SK-N-SH treated with all-trans-retinoic acid at 6 μM for 48 hours (cell line): ENCODE results near the gene ATAD5.
"Not testable (repeated sequence)": the region's sequence is repeated elsewhere in the genome, so short reads cannot be mapped to it uniquely, and the experiment has no call there.

Experiments used
- ATAC-seq: fragments of 200-7000 bp; cut with Tn5 transposase; 3 replicates; pipeline ENCODE4 v1.9.1; 2020; ENCODE audit warnings: mild to moderate bottlenecking, moderate library complexity
- ARNTL ChIP-seq: fragments of 450-650 bp; formaldehyde crosslinking; IDR thresholded peaks from 2 replicates; pipeline ENCODE4 v1.5.0; 2020; ENCODE audit warnings: low read depth, mild to moderate bottlenecking, moderate library complexity, borderline replicate concordance
- BACH2 ChIP-seq: fragments of 250-450 bp; sonication (Bioruptor Pico); IDR thresholded peaks from 2 replicates; pipeline ENCODE4 v1.9.0; 2021; ENCODE audit warnings: mild to moderate bottlenecking, borderline replicate concordance
- CSRNP3 ChIP-seq: fragments of 250-450 bp; sonication (Bioruptor Pico); IDR thresholded peaks from 2 replicates; pipeline ENCODE4 v1.5.1; 2021; ENCODE audit warnings: mild to moderate bottlenecking, moderate library complexity
- ESRRG ChIP-seq: fragments of 250-450 bp; sonication (Bioruptor Pico); IDR thresholded peaks from 2 replicates; pipeline ENCODE4 v1.6.1; 2021; ENCODE audit warnings: mild to moderate bottlenecking
- GLIS3 ChIP-seq: fragments of 250-450 bp; sonication (Bioruptor Pico); IDR thresholded peaks from 2 replicates; pipeline ENCODE4 v1.5.0; 2020; ENCODE audit warnings: mild to moderate bottlenecking, moderate library complexity
- ISL1 ChIP-seq: fragments of 250-450 bp; sonication (Bioruptor Pico); IDR thresholded peaks from 2 replicates; pipeline ENCODE4 v2.1.2; 2022; ENCODE audit warnings: mild to moderate bottlenecking, moderate library complexity
- OSR1 ChIP-seq: fragments of 250-450 bp; sonication (Bioruptor Pico); IDR thresholded peaks from 2 replicates; pipeline ENCODE4 v1.8.0; 2022; ENCODE audit warnings: moderate library complexity, mild to moderate bottlenecking, inconsistent platforms
- POU6F1 ChIP-seq: fragments of 250-450 bp; sonication (Bioruptor Pico); IDR thresholded peaks from 2 replicates; pipeline ENCODE4 v1.8.0; 2021; ENCODE audit warnings: low read depth, mild to moderate bottlenecking, moderate library complexity, borderline replicate concordance
- PPARA ChIP-seq: fragments of 250-450 bp; sonication (Bioruptor Pico); IDR thresholded peaks from 2 replicates; pipeline ENCODE4 v1.5.0; 2020; ENCODE audit warnings: mild to moderate bottlenecking, borderline replicate concordance
- RARB ChIP-seq: fragments of 250-450 bp; sonication (Bioruptor Pico); IDR thresholded peaks from 2 replicates; pipeline ENCODE4 v1.8.0; 2021; ENCODE audit warnings: mild to moderate bottlenecking, moderate library complexity
- SNAI2 ChIP-seq: fragments of 250-450 bp; sonication (Bioruptor Pico); IDR thresholded peaks from 2 replicates; pipeline ENCODE4 v1.5.0; 2020; ENCODE audit warnings: mild to moderate bottlenecking, moderate library complexity
- TCF4 ChIP-seq: fragments of 250-450 bp; sonication (Bioruptor Pico); IDR thresholded peaks from 2 replicates; pipeline ENCODE4 v1.8.0; 2021; ENCODE audit warnings: mild to moderate bottlenecking, moderate library complexity, borderline replicate concordance
- TOX ChIP-seq: fragments of 250-450 bp; sonication (Bioruptor Pico); IDR thresholded peaks from 2 replicates; pipeline ENCODE4 v1.8.0; 2021; ENCODE audit warnings: mild to moderate bottlenecking, moderate library complexity, borderline replicate concordance
- ZFP3 ChIP-seq: fragments of 250-450 bp; sonication (Bioruptor Pico); IDR thresholded peaks from 2 replicates; pipeline ENCODE4 v1.5.0; 2020; ENCODE audit warnings: mild to moderate bottlenecking, moderate library complexity
- ZNF565 ChIP-seq: fragments of 450-650 bp; formaldehyde crosslinking; conservative IDR thresholded peaks from 2 replicates; pipeline ENCODE4 v1.5.0; 2020; ENCODE audit warnings: low read depth, mild to moderate bottlenecking, moderate library complexity
- ZNF70 ChIP-seq: fragments of 450-650 bp; formaldehyde crosslinking; IDR thresholded peaks from 2 replicates; pipeline ENCODE4 v1.5.0; 2020; ENCODE audit warnings: mild to moderate bottlenecking, moderate library complexity
- ZNF8 ChIP-seq: fragments of 450-650 bp; formaldehyde crosslinking; IDR thresholded peaks from 2 replicates; pipeline ENCODE4 v1.5.0; 2020; ENCODE audit warnings: mild to moderate bottlenecking, moderate library complexity
- TF ChIP-seq, protein P1 (sequence below): fragments of 250-450 bp; sonication (Bioruptor Pico); IDR thresholded peaks from 2 replicates; pipeline ENCODE4 v1.5.0; 2020; ENCODE audit warnings: mild to moderate bottlenecking, moderate library complexity
- TF ChIP-seq, protein P2 (sequence below): fragments of 250-450 bp; sonication (Bioruptor Pico); IDR thresholded peaks from 2 replicates; pipeline ENCODE4 v1.8.0; 2020; ENCODE audit warnings: mild to moderate bottlenecking, moderate library complexity, borderline replicate concordance

ATAD5 gene

DNA sequence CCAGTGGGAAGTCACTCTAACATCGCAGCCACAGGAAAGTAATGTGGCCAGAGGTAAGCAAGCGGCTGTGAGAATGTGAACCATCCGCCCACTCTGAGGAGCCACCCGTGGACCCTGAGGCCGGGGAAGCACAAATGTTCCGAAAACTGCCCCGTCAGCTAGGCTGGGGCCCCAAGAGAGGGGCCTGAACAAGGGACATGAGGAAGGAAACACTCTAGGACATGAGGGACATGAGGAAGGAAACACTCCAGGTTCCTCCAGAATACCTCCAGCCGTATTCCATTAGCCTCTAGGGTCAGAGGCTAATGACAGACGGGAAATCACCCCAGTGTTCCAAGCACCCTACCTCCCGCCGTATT, 74.0 kb downstream of the ATAD5 start:
- ATAC-seq, result peak; percentile 67
- TF ChIP-seq ZNF565 (CRISPR knock-in tag), result no peak
- no peak for TF ChIP-seq PPARA
- no peak for TF ChIP-seq OSR1 (CRISPR knock-in tag)
- TF ChIP-seq TOX (CRISPR knock-in tag), result no peak
- TF ChIP-seq RARB, result no peak
- no peak for TF ChIP-seq GLIS3
- no peak for TF ChIP-seq SNAI2
- TF ChIP-seq ISL1 (CRISPR knock-in tag), result no peak
- no peak for TF ChIP-seq ZNF70 (CRISPR knock-in tag)
- no peak for TF ChIP-seq ZNF8 (CRISPR knock-in tag)
- TF ChIP-seq ESRRG (CRISPR knock-in tag), result no peak
- TF ChIP-seq CSRNP3 (CRISPR knock-in tag), result no peak
- TF ChIP-seq POU6F1 (CRISPR knock-in tag), result no peak
- no peak for TF ChIP-seq ZFP3 (CRISPR knock-in tag)
- no peak for TF ChIP-seq BACH2

- TF ChIP-seq POU6F1 (CRISPR knock-in tag) (no peak), RARB (no peak), ZFP3 (CRISPR knock-in tag) (peak; percentile 53; the same call in 1 of the 2 replicates)
- TF ChIP-seq, protein P1, sequence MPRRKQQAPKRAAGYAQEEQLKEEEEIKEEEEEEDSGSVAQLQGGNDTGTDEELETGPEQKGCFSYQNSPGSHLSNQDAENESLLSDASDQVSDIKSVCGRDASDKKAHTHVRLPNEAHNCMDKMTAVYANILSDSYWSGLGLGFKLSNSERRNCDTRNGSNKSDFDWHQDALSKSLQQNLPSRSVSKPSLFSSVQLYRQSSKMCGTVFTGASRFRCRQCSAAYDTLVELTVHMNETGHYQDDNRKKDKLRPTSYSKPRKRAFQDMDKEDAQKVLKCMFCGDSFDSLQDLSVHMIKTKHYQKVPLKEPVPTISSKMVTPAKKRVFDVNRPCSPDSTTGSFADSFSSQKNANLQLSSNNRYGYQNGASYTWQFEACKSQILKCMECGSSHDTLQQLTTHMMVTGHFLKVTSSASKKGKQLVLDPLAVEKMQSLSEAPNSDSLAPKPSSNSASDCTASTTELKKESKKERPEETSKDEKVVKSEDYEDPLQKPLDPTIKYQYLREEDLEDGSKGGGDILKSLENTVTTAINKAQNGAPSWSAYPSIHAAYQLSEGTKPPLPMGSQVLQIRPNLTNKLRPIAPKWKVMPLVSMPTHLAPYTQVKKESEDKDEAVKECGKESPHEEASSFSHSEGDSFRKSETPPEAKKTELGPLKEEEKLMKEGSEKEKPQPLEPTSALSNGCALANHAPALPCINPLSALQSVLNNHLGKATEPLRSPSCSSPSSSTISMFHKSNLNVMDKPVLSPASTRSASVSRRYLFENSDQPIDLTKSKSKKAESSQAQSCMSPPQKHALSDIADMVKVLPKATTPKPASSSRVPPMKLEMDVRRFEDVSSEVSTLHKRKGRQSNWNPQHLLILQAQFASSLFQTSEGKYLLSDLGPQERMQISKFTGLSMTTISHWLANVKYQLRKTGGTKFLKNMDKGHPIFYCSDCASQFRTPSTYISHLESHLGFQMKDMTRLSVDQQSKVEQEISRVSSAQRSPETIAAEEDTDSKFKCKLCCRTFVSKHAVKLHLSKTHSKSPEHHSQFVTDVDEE (CRISPR knock-in tag), result 0 out of 2 replicates have a peak, but pooled peaks have one; percentile 59
- TF ChIP-seq, protein P2, sequence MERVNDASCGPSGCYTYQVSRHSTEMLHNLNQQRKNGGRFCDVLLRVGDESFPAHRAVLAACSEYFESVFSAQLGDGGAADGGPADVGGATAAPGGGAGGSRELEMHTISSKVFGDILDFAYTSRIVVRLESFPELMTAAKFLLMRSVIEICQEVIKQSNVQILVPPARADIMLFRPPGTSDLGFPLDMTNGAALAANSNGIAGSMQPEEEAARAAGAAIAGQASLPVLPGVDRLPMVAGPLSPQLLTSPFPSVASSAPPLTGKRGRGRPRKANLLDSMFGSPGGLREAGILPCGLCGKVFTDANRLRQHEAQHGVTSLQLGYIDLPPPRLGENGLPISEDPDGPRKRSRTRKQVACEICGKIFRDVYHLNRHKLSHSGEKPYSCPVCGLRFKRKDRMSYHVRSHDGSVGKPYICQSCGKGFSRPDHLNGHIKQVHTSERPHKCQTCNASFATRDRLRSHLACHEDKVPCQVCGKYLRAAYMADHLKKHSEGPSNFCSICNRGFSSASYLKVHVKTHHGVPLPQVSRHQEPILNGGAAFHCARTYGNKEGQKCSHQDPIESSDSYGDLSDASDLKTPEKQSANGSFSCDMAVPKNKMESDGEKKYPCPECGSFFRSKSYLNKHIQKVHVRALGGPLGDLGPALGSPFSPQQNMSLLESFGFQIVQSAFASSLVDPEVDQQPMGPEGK (CRISPR knock-in tag), result no peak
- peak; percentile 97 for ATAC-seq
Measured at GRCh38 chr17:30906101-30906911, 74.5 kb downstream of the ATAD5 start, which contains the start of gene TEFM. Gene TEFM (minus strand): TSS chr17:30906238. CDS start chr17:30906198, 40 bp downstream.

DNA sequence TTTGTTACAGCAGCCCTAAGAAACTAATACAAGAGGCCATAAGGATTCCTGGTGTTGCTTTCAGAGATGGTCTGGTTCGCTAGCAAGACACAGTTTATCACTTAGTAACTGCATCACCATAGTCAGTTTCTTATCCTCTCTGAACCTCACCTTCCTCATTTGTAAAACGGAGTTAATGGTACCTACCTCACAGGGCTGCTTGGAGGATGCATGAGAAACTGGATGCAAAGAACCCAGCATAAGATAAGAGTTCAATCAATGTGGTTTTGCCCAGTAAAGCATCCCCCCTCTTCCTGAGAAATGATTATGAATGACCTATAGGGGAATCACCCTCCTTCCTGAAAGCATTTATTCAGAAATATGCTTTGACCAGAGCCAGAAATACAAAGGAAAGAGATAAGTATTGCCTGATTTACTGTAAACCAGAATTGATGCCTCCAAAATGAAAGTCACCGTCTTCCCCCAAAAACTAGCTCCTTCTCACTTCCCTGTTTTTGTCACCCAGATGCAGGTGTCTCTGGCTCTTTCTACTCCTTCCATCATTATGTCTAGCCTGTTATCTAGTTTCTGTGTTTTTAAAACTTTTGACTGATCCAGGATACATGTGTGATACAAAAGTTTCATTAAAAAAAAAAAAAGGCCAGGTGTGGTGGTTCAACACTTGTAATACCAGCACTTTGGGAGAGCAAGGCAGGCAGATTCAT, 77.1 kb downstream of the ATAD5 start:
- no peak for TF ChIP-seq OSR1 (CRISPR knock-in tag)
- TF ChIP-seq BACH2, result no peak
- TF ChIP-seq, protein P1 (CRISPR knock-in tag), result no peak
- TF ChIP-seq ARNTL (CRISPR knock-in tag), result no peak
- no peak for TF ChIP-seq TCF4
- ATAC-seq, result no peak

DNA sequence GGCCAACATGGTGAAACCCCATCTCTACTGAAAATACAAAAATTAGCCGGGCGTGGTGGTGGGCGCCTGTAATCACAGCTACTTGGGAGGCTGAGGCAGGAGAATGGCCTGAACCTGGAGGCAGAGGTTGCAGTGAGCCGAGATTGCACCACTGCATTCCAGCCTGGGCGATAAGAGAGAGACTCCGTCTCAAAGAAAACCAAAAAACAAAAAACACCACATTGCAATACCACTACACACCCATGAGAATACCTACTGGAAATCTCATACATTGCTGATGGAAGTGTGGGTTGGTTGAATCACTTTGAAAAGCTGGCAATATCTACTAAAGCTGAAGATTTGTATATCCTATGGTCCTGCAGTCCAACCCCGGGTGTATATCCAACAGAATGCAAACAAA, 78.4 kb downstream of the ATAD5 start:
- ATAC-seq, result not testable (repeated sequence)
